NT2/D1 (cell line): ENCODE results near the gene ZNF823.

Experiments
- DNase-seq: peaks from one replicate; pipeline ENCODE4 v3.0.0-alpha.2; 2011; ENCODE audit warnings: low read depth, low spot score
- H3K27me3 ChIP-seq: 2 replicates; pipeline ENCODE4 v1.6.0; 2011; ENCODE audit warnings: mild to moderate bottlenecking; ENCODE audit not compliant: insufficient read length, insufficient read depth
- H3K36me3 ChIP-seq: 2 replicates; pipeline ENCODE4 v1.6.1; 2011; ENCODE audit warnings: mild to moderate bottlenecking, low read length, mixed read lengths; ENCODE audit not compliant: insufficient read depth, insufficient read length
- H3K4me1 ChIP-seq: 2 replicates; pipeline ENCODE4 v1.5.1; 2011; ENCODE audit not compliant: insufficient read depth, insufficient read length
- H3K4me3 ChIP-seq: 2 replicates; pipeline ENCODE4 v1.5.1; 2011; ENCODE audit warnings: low read depth; ENCODE audit not compliant: insufficient read length
- H3K9ac ChIP-seq: 2 replicates; pipeline ENCODE4 v1.6.0; 2011; ENCODE audit warnings: low read depth; ENCODE audit not compliant: insufficient read length
- H3K9me3 ChIP-seq: 2 replicates; pipeline ENCODE4 v1.5.1; 2011; ENCODE audit warnings: mild to moderate bottlenecking, low read length; ENCODE audit not compliant: insufficient read depth
- SUZ12 ChIP-seq: IDR thresholded peaks from 2 replicates; pipeline ENCODE4 v1.6.1; 2011; ENCODE audit not compliant: insufficient read length, insufficient read depth; ENCODE audit errors: extremely low read depth
- YY1 ChIP-seq: IDR thresholded peaks from 2 replicates; pipeline ENCODE4 v1.6.1; 2011; ENCODE audit not compliant: insufficient read length, insufficient read depth
- ZNF274 ChIP-seq: IDR thresholded peaks from 2 replicates; pipeline ENCODE4 v1.6.1; 2011; ENCODE audit warnings: mild to moderate bottlenecking, low read depth, low read length

The ZNF823 gene

GRCh38 chr19:11674067-11674492 lies 64.7 kb downstream of the ZNF823 start:
- H3K4me3 ChIP-seq: peak overlapping the region; percentile 52
- peaks cover 25% of the 10 kb centered on the region for H3K9me3 ChIP-seq
- peaks cover 2% of the 10 kb centered on the region for H3K4me1 ChIP-seq
- H3K27me3 ChIP-seq: no peaks in the 10 kb centered on the region
- no peak for DNase-seq
- H3K36me3 ChIP-seq: peaks cover 8% of the 10 kb centered on the region
- no peak for TF ChIP-seq ZNF274
- peak overlapping the region; percentile 47 for H3K9ac ChIP-seq

GRCh38 chr19:11673608-11674041 lies 65.1 kb downstream of the ZNF823 start:
- Histone ChIP-seq H3K4me1 (peaks cover 2% of the 10 kb centered on the region), H3K36me3 (peaks cover 7% of the 10 kb centered on the region), H3K27me3 (no peaks in the 10 kb centered on the region), H3K9ac (peak overlapping the region; percentile 47), H3K4me3 (peak overlapping the region; percentile 52), H3K9me3 (peaks cover 21% of the 10 kb centered on the region)
- DNase-seq: peak; percentile 73
- TF ChIP-seq SUZ12: no peak
- no peak for TF ChIP-seq YY1
- no peak for TF ChIP-seq ZNF274
